ENCODE measurements around the gene AGAP4. TPM values are rescaled to one million over a fixed set of nuclear protein-coding genes. Genes with fewer than 3 reads are reported as not detected.
"Not testable (repeated sequence)": the region's sequence is repeated elsewhere in the genome, so short reads cannot be mapped to it uniquely, and the experiment has no call there.

AGAP4 gene
- total and polyA plus RNA-seq, 2 donors, result 8.8 to 33.7 TPM

GRCh38 chr10:45804996-45805395, 42.3 kb downstream of the AGAP4 start:
- not testable (repeated sequence) for H3K9me3 ChIP-seq (ENCODE audit: control insufficient read depth in 2 of 2, insufficient read depth in 1 of 2, low read length in 1 of 2); H3K27ac ChIP-seq (ENCODE audit: low read depth in 1 of 2, low read length in 1 of 2); H3K4me1 ChIP-seq (ENCODE audit: control insufficient read depth in 2 of 2, insufficient read depth in 2 of 2, low read length in 2 of 2); H3K36me3 ChIP-seq (ENCODE audit: control insufficient read depth in 2 of 2, insufficient read depth in 2 of 2, low read length in 1 of 2); H3K27me3 ChIP-seq (ENCODE audit: control insufficient read depth in 2 of 2, insufficient read depth in 1 of 2, low read length in 1 of 2); DNase-seq (ENCODE audit: low read depth in 6 of 9, low spot score in 9 of 9); H3K4me3 ChIP-seq (ENCODE audit: low read length in 2 of 2)
- 88% methylated on average over 2 of the region's 2 CpGs for WGBS

- H3K36me3 ChIP-seq (ENCODE audit: control insufficient read depth in 2 of 2, insufficient read depth in 2 of 2, low read length in 1 of 2); H3K9me3 ChIP-seq (ENCODE audit: control insufficient read depth in 2 of 2, insufficient read depth in 1 of 2, low read length in 1 of 2); H3K27ac ChIP-seq (ENCODE audit: low read depth in 1 of 2, low read length in 1 of 2); H3K4me1 ChIP-seq (ENCODE audit: control insufficient read depth in 2 of 2, insufficient read depth in 2 of 2, low read length in 2 of 2); H3K4me3 ChIP-seq (ENCODE audit: low read length in 2 of 2); H3K27me3 ChIP-seq (ENCODE audit: control insufficient read depth in 2 of 2, insufficient read depth in 1 of 2, low read length in 1 of 2): not testable (repeated sequence)
- WGBS, result 67% methylated on average over 13 of the region's 13 CpGs
- peak in 2 of 9 donors; percentile 10 to 28 for DNase-seq (ENCODE audit: low read depth in 6 of 9, low spot score in 9 of 9)
Observed at GRCh38 chr10:45803060-45804010, 44.0 kb downstream of the AGAP4 start.

DNA sequence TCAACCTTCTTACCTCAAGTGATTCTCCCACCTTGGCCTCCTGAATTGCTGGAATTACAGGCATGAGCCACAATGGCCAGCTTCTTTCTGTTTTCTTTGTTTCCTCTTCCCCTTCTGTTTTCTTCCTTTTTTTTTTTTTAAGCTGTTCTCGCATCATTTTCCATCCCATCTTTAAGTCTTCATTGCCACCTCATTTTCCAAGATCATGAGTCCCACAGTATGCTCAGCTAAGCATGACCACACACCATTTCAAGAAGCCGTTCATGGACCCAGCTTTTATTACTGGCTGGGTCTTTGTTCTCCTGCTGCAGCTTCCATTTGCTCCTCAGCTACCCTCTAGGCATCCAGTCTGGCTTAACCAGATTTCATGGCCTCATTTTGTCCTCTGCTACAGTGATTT, 52.5 kb downstream of the AGAP4 start:
- not testable (repeated sequence) for H3K27me3 ChIP-seq (ENCODE audit: control insufficient read depth in 2 of 2, insufficient read depth in 1 of 2, low read length in 1 of 2); DNase-seq (ENCODE audit: low read depth in 6 of 9, low spot score in 9 of 9); H3K27ac ChIP-seq (ENCODE audit: low read depth in 1 of 2, low read length in 1 of 2); H3K4me1 ChIP-seq (ENCODE audit: control insufficient read depth in 2 of 2, insufficient read depth in 2 of 2, low read length in 2 of 2); H3K9me3 ChIP-seq (ENCODE audit: control insufficient read depth in 2 of 2, insufficient read depth in 1 of 2, low read length in 1 of 2); H3K4me3 ChIP-seq (ENCODE audit: low read length in 2 of 2); H3K36me3 ChIP-seq (ENCODE audit: control insufficient read depth in 2 of 2, insufficient read depth in 2 of 2, low read length in 1 of 2)
- WGBS, result 99% methylated on average over 2 of the region's 2 CpGs

DNA sequence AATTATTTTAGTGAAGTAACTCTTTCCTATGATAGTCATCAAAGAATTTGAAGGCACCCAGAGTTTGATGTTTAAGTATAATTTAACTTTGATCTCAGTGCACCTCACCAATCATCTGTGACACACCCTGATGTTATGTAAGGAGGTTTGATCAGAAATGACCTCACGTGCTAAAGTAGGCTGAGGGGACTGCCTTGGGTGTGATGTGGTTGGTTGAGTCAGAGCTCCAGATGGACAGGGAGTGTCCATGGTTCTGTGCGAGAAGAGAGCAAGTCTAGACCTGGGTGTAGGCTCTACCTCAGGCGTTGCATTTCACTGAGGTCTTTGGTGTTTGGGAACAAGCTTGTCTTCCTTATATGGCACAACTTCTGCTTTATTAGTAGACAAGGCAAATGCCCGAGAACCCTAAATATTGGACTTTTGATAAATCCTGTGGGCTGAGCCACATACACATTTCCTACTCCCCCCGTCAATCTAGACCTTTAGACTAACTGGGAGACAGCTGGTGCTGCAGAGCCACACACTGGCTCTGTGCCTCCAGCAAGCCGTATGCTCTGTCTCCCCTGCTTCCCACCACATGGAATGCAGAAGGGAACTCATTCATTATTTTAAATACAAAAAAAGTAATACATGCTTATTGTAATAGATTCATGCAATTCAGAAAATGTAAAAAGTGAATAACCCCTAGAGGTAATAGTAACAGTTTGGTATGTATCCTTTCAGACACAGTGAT, 56.4 kb downstream of the AGAP4 start:
- not testable (repeated sequence) for DNase-seq (ENCODE audit: low read depth in 6 of 9, low spot score in 9 of 9); H3K4me1 ChIP-seq (ENCODE audit: control insufficient read depth in 2 of 2, insufficient read depth in 2 of 2, low read length in 2 of 2); H3K36me3 ChIP-seq (ENCODE audit: control insufficient read depth in 2 of 2, insufficient read depth in 2 of 2, low read length in 1 of 2); H3K27me3 ChIP-seq (ENCODE audit: control insufficient read depth in 2 of 2, insufficient read depth in 1 of 2, low read length in 1 of 2); H3K9me3 ChIP-seq (ENCODE audit: control insufficient read depth in 2 of 2, insufficient read depth in 1 of 2, low read length in 1 of 2); H3K4me3 ChIP-seq (ENCODE audit: low read length in 2 of 2); H3K27ac ChIP-seq (ENCODE audit: low read depth in 1 of 2, low read length in 1 of 2)
- 98% methylated on average over 4 of the region's 6 CpGs for WGBS

GRCh38 chr10:45789991-45790390, 57.3 kb downstream of the AGAP4 start:
- H3K4me1 ChIP-seq (ENCODE audit: control insufficient read depth in 2 of 2, insufficient read depth in 2 of 2, low read length in 2 of 2), result peaks cover 4 to 14% of the 10 kb centered on the region in 2 donors
- 99% methylated on average over 8 of the region's 8 CpGs for WGBS
- not testable (repeated sequence) for H3K4me3 ChIP-seq (ENCODE audit: low read length in 2 of 2); H3K27ac ChIP-seq (ENCODE audit: low read depth in 1 of 2, low read length in 1 of 2); DNase-seq (ENCODE audit: low read depth in 6 of 9, low spot score in 9 of 9); H3K36me3 ChIP-seq (ENCODE audit: control insufficient read depth in 2 of 2, insufficient read depth in 2 of 2, low read length in 1 of 2); H3K27me3 ChIP-seq (ENCODE audit: control insufficient read depth in 2 of 2, insufficient read depth in 1 of 2, low read length in 1 of 2); H3K9me3 ChIP-seq (ENCODE audit: control insufficient read depth in 2 of 2, insufficient read depth in 1 of 2, low read length in 1 of 2)

DNA sequence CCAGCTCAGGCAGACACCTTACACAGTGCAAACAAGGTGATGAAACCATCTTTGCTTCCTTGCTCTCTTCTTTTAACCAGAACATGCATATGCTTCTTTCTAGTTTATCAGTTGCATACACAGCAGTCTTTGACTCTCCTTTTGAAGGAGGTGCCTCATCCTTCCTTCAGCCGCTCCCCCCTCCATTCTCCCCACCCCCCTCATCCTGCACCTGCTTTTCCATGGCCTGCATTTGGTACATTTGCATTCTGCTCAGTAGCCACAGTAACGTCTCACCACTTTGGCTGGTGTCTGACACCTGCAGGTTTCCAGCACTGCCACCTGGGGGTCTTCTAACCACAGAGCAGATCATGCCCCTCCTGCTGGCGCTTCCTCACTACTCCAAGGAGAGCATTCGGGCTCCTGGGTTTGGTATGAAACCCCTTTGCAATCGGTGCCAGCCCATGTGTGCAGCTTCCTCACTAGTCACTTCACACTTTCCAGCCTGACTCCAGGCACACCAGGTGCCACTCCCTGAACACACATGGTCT, 60.0 kb downstream of the AGAP4 start:
- not testable (repeated sequence) for H3K27me3 ChIP-seq (ENCODE audit: control insufficient read depth in 2 of 2, insufficient read depth in 1 of 2, low read length in 1 of 2); H3K4me3 ChIP-seq (ENCODE audit: low read length in 2 of 2); H3K9me3 ChIP-seq (ENCODE audit: control insufficient read depth in 2 of 2, insufficient read depth in 1 of 2, low read length in 1 of 2)
- peak in 8 of 9 donors; percentile 40 to 83 (median 56) for DNase-seq (ENCODE audit: low read depth in 6 of 9, low spot score in 9 of 9)
- 7% methylated on average over 2 of the region's 5 CpGs for WGBS
- peaks cover 4 to 11% of the 10 kb centered on the region in 2 donors for H3K36me3 ChIP-seq (ENCODE audit: control insufficient read depth in 2 of 2, insufficient read depth in 2 of 2, low read length in 1 of 2)
- peak overlapping the region in 1 of 2 donors; percentile 77 for H3K27ac ChIP-seq (ENCODE audit: low read depth in 1 of 2, low read length in 1 of 2)
- peaks cover 6 to 17% of the 10 kb centered on the region in 2 donors for H3K4me1 ChIP-seq (ENCODE audit: control insufficient read depth in 2 of 2, insufficient read depth in 2 of 2, low read length in 2 of 2)

DNA sequence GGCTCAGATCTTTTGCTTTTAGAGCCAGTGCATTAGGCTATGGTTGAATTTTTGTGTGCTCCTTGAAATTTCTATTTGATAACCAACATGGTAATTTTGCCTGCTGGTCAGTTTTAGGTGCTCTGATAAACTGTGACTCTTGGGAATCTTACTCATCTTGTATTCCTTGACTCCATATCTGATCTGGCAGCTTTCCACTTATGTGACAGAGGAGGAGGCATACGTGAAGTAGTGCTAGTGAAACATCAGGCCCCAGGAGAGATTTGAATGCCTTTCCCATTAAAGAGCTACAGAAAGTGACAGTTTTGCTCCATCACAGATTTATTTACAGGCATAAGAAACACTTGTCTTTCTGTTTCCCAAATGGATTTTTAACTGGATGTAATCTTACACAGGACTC, 61.1 kb downstream of the AGAP4 start:
- not testable (repeated sequence) for H3K27me3 ChIP-seq (ENCODE audit: control insufficient read depth in 2 of 2, insufficient read depth in 1 of 2, low read length in 1 of 2); H3K9me3 ChIP-seq (ENCODE audit: control insufficient read depth in 2 of 2, insufficient read depth in 1 of 2, low read length in 1 of 2); H3K4me3 ChIP-seq (ENCODE audit: low read length in 2 of 2); DNase-seq (ENCODE audit: low read depth in 6 of 9, low spot score in 9 of 9)
- H3K36me3 ChIP-seq (ENCODE audit: control insufficient read depth in 2 of 2, insufficient read depth in 2 of 2, low read length in 1 of 2), result peaks cover 4 to 11% of the 10 kb centered on the region in 2 donors
- peaks cover 6 to 17% of the 10 kb centered on the region in 2 donors for H3K4me1 ChIP-seq (ENCODE audit: control insufficient read depth in 2 of 2, insufficient read depth in 2 of 2, low read length in 2 of 2)
- 73% methylated on average over 1 of the region's 1 CpG for WGBS
- peak overlapping the region in 1 of 2 donors; percentile 78 for H3K27ac ChIP-seq (ENCODE audit: low read depth in 1 of 2, low read length in 1 of 2)
